Measurements from ENCODE around the gene CSNK1G2.

Gene CSNK1G2

GRCh38 chr19:2026770-2027169, 85.8 kb downstream of the CSNK1G2 start:
- no peak for DNase-seq

DNA sequence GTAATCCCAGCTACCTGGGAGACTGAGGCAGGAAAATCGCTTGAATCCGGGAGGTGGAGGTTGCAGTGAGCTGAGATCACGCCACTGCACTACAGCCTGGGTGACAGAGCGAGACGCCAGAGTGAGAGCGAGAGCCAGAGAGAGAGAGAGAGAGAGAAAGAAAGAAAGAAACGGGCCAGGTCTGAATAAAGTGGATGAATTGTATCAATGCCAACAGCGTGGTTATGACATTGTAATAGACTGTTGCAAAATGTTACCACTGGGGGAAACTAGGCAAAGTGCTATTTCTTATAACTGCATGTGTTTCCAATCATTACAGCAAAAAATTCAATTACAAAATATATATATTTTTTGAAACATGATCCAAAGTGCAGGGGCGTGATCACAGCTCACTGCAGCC, 86.4 kb downstream of the CSNK1G2 start:
- DNase-seq = no peak
